Esophagus muscularis mucosa (tissue), 4 donors: ENCODE measurements around the gene GPR21. TPM values are rescaled to one million over a fixed set of nuclear protein-coding genes. Genes with fewer than 3 reads are reported as not detected.

ENCODE experiments used
- DNase-seq: peaks from one replicate; pipeline ENCODE4 v3.0.0-alpha.2; 2017; ENCODE audit errors: extremely low spot score
- H3K27ac ChIP-seq, 4 donors: fragments of 200-600 bp; sonication (generic); replicated peaks in 1 of 4; 1 replicate in 3 of 4; 2 replicates in 1 of 4; pipeline ENCODE4 v1.5.1; 2016 to 2019; ENCODE audit warnings: mild to moderate bottlenecking in 1 of 4
- H3K27me3 ChIP-seq, 4 donors: fragments of 200-600 bp; sonication (generic); one replicate each; pipeline versions ENCODE4 v1.5.1 to v1.6.0; 2016 to 2019
- H3K36me3 ChIP-seq, 4 donors: fragments of 200-600 bp; sonication (generic); one replicate each; pipeline ENCODE4 v1.5.1; 2016 to 2019
- H3K4me1 ChIP-seq, 4 donors: fragments of 200-600 bp; sonication (generic); one replicate each; pipeline ENCODE4 v1.5.1; 2016 to 2019
- H3K4me3 ChIP-seq, 4 donors: fragments of 200-600 bp; sonication (generic); 1 replicate in 2 of 4; 2 replicates in 2 of 4; pipeline ENCODE4 v1.5.1; 2016 to 2019; ENCODE audit warnings: mild to moderate bottlenecking in 4 of 4, moderate library complexity in 1 of 4
- H3K9me3 ChIP-seq, 4 donors: fragments of 200-600 bp; sonication (generic); 1 replicate in 3 of 4; 2 replicates in 1 of 4; pipeline ENCODE4 v1.5.1; 2016 to 2019
- EP300 ChIP-seq: sonication (generic); formaldehyde crosslinking; IDR thresholded peaks from one replicate; pipeline ENCODE4 v1.6.1; 2017; ENCODE audit warnings: antibody characterized with exemption
- POLR2A ChIP-seq: fragments of 450-650 bp; IDR thresholded peaks from one replicate; pipeline ENCODE4 v1.6.1; 2017; ENCODE audit warnings: antibody characterized with exemption, moderate library complexity, mild to moderate bottlenecking, low read depth
- POLR2AphosphoS5 ChIP-seq, 2 donors: sonication (generic); formaldehyde crosslinking; IDR thresholded peaks; one replicate each; pipeline ENCODE4 v1.6.1; 2017; ENCODE audit warnings: antibody characterized with exemption in 2 of 2
- WGBS: methylation state at CpG from one replicate; pipeline ENCODE4 v1.1.5; 2018; 5-methylcytosine and 5-hydroxymethylcytosine counted together
- intact Hi-C: fragments of 100-400 bp; cut with DNase I; formaldehyde crosslinking; loops from one replicate; pipeline ENCODE4 v1.15.1; 2023
- total RNA-seq, 4 donors: library from RNA; depleted of rRNA; stranded (reverse); fragments of >200 nt; gene quantifications; one replicate each; pipeline versions ENCODE4 v1.1.0 to v1.2.1, GENCODE V29; 2016
- TF ChIP-seq, protein P1 (sequence below), 3 experiments: fragments of 200-600 bp in 2 of 3; fragments of 450-650 bp in 1 of 3; sonication (generic) in 2 of 3; IDR thresholded peaks; one replicate each; pipeline ENCODE4 v1.5.1; 2017 to 2019; ENCODE audit warnings: antibody characterized with exemption in 3 of 3, mild to moderate bottlenecking in 2 of 3, moderate library complexity in 1 of 3

Gene GPR21
- total RNA-seq, 4 donors from 2014 or later, result 0.33 to 1.1 (median 0.52) TPM; not detected in 1

DNA sequence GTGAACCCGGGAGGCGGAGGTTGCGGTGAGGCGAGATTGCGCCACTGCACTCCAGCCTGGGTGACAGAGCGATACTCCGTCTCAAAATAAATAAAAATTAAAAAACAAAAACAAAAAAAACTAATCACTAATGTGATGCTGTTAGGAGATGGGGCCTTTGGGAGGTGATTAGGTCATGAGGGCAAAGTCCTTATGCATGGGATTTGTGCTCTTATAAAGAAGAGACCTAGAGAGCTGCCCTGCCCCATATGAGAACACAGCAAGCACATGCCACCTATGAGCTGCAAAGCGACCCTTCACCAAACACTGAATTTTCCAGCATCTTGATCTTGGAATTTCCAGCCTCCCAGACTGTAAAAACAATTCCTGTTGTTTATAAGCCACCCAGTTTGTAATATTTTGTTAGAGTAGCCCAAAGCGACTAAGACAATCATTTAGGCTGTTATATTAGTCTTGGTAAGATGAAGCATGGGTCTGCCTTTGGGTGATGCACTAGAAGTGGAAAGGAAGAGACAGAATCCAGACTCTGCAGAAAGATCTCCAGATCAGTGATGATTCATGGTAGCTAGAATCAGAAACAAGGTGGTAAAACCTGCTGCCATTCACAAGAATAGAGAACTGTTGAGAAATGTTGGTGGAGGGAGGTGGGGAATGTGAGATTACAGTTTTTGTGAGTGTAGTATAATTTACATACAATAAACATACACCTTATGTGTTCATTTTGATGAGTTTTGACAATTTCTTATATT is 26.2 kb downstream of the GPR21 start:
- DNase-seq, result no peak
- TF ChIP-seq, protein P1, sequence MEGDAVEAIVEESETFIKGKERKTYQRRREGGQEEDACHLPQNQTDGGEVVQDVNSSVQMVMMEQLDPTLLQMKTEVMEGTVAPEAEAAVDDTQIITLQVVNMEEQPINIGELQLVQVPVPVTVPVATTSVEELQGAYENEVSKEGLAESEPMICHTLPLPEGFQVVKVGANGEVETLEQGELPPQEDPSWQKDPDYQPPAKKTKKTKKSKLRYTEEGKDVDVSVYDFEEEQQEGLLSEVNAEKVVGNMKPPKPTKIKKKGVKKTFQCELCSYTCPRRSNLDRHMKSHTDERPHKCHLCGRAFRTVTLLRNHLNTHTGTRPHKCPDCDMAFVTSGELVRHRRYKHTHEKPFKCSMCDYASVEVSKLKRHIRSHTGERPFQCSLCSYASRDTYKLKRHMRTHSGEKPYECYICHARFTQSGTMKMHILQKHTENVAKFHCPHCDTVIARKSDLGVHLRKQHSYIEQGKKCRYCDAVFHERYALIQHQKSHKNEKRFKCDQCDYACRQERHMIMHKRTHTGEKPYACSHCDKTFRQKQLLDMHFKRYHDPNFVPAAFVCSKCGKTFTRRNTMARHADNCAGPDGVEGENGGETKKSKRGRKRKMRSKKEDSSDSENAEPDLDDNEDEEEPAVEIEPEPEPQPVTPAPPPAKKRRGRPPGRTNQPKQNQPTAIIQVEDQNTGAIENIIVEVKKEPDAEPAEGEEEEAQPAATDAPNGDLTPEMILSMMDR (IDR thresholded peaks at IDR 0.05), result no peak
- no peak for TF ChIP-seq POLR2AphosphoS5 (IDR thresholded peaks at IDR 0.05)
- no peak for TF ChIP-seq EP300
- no peak for TF ChIP-seq POLR2A
- peaks cover 0 to 21% (median 6%) of the 10 kb centered on the region in 4 donors for H3K36me3 ChIP-seq
- H3K4me3 ChIP-seq, result no peak overlapping the region
- peaks cover 0 to 23% (median 15%) of the 10 kb centered on the region in 4 donors for H3K4me1 ChIP-seq
- H3K27ac ChIP-seq, result no peak overlapping the region
- no peaks in the 10 kb centered on the region for H3K9me3 ChIP-seq
- WGBS, result 97% methylated on average over 9 of the region's 9 CpGs
- H3K27me3 ChIP-seq, result no peaks in the 10 kb centered on the region
- intact Hi-C loops, result no loop called here

GRCh38 chr9:123061216-123061615 is 27.7 kb downstream of the GPR21 start:
- Histone ChIP-seq H3K9me3 (no peaks in the 10 kb centered on the region), H3K4me1 (peaks cover 0 to 17% (median 10%) of the 10 kb centered on the region in 4 donors), H3K27me3 (no peaks in the 10 kb centered on the region), H3K36me3 (peaks cover 9 to 32% (median 20%) of the 10 kb centered on the region in 4 donors), H3K27ac (no peak overlapping the region), H3K4me3 (no peak overlapping the region)
- no peak for DNase-seq
- WGBS, result 94% methylated on average over 7 of the region's 7 CpGs
- no peak for TF ChIP-seq POLR2AphosphoS5 (IDR thresholded peaks at IDR 0.05)
- TF ChIP-seq POLR2A, result no peak
- no peak for TF ChIP-seq EP300
- TF ChIP-seq, protein P1 (IDR thresholded peaks at IDR 0.05), result no peak
- intact Hi-C loops, result no loop called here

- Histone ChIP-seq H3K4me1 (peaks cover 0 to 17% (median 10%) of the 10 kb centered on the region in 4 donors), H3K9me3 (no peaks in the 10 kb centered on the region), H3K27me3 (no peaks in the 10 kb centered on the region), H3K4me3 (no peak overlapping the region), H3K36me3 (peaks cover 13 to 45% (median 31%) of the 10 kb centered on the region in 4 donors), H3K27ac (peak overlapping the region in 1 of 4 donors; percentile 14)
- intact Hi-C loops, result no loop called here
- no peak for TF ChIP-seq POLR2A
- TF ChIP-seq, protein P1 (IDR thresholded peaks at IDR 0.05), result no peak
- DNase-seq, result no peak
- 83% methylated on average over 7 of the region's 7 CpGs for WGBS
Observed at GRCh38 chr9:123062351-123063176, 29.1 kb downstream of the GPR21 start.

GRCh38 chr9:123063177-123063598 is 29.7 kb downstream of the GPR21 start:
- no peak for DNase-seq
- H3K4me1 ChIP-seq, result peaks cover 0 to 17% (median 10%) of the 10 kb centered on the region in 4 donors
- no peaks in the 10 kb centered on the region for H3K27me3 ChIP-seq
- H3K27ac ChIP-seq, result peak overlapping the region in 1 of 4 donors; percentile 14
- TF ChIP-seq POLR2A, result no peak
- TF ChIP-seq, protein P1 (IDR thresholded peaks at IDR 0.05), result no peak
- no peak for TF ChIP-seq EP300
- TF ChIP-seq POLR2AphosphoS5 (IDR thresholded peaks at IDR 0.05), result no peak
- no peak overlapping the region for H3K4me3 ChIP-seq
- H3K9me3 ChIP-seq, result no peaks in the 10 kb centered on the region
- intact Hi-C loops, result no loop called here
- 48% methylated on average over 2 of the region's 2 CpGs for WGBS
- peaks cover 13 to 51% (median 34%) of the 10 kb centered on the region in 4 donors for H3K36me3 ChIP-seq
